K562 (cell line): ENCODE measurements around the gene NF2. TPM values are rescaled to one million over a fixed set of nuclear protein-coding genes. Genes with fewer than 3 reads are reported as not detected.

Experiments used
- ATAC-seq: fragments of 200-7000 bp; cut with Tn5 transposase; 3 replicates; pipeline ENCODE4 v1.9.1; 2020; ENCODE audit warnings: moderate library complexity
- BruUV-seq: library from RNA; stranded (reverse); fragments of 400-500 nt; replicated peaks from 2 replicates; lab custom pipeline; 2021; lab: Mats Ljungman, UMichigan
- CTCF ChIA-PET: fragments of 300-600 bp; formaldehyde crosslinking; extraction: SDS; loops from one replicate; lab custom pipeline; 2021; ENCODE audit warnings: low intra/inter-chr PET ratio; lab: Yijun Ruan, JAX
- POLR2A ChIA-PET: fragments of 300-600, 350-650 bp; sonication (Branson Sonifier 250); formaldehyde crosslinking; extraction: SDS; loops from one replicate; lab custom pipeline; 2021; ENCODE audit warnings: antibody characterized with exemption, inconsistent platforms; lab: Yijun Ruan, JAX
- DNase-seq, 4 experiments: peaks; one replicate each; pipeline versions ENCODE4 v3.0.0 to v3.0.0-alpha.2; 2011 to 2018; ENCODE audit warnings: low spot score in 3 of 4, mixed read lengths in 3 of 4; ENCODE audit errors: extremely low read depth in 1 of 4
- FAIRE-seq: peaks from 2 replicates; lab custom pipeline; 2011; peaks lifted over from hg19 to GRCh38; lab: Jason Lieb, UNC
- H2AFZ ChIP-seq: 2 replicates; pipeline ENCODE4 v1.6.0; 2011; ENCODE audit warnings: low read depth, low read length, control low read depth, inconsistent platforms
- H3K27ac ChIP-seq: fragments of 200-600 bp; 3 replicates; pipeline ENCODE4 v1.8.0; 2011; ENCODE audit warnings: low read depth, mild to moderate bottlenecking, control low read depth, inconsistent platforms, low read length, moderate library complexity, mixed read lengths; ENCODE audit errors: extremely low read depth
- H3K27me3 ChIP-seq, 2 experiments: fragments of 300-600 bp in 1 of 2; 2 replicates in 1 of 2; 3 replicates in 1 of 2; pipeline versions ENCODE4 v1.6.0 to v1.8.0; 2011; ENCODE audit warnings: inconsistent platforms in 2 of 2, low read length in 2 of 2, mild to moderate bottlenecking in 1 of 2, mixed read lengths in 1 of 2, moderate library complexity in 1 of 2; ENCODE audit not compliant: control insufficient read depth in 2 of 2, insufficient read depth in 2 of 2
- H3K36me3 ChIP-seq: fragments of 300-600 bp; 3 replicates; pipeline ENCODE4 v1.8.0; 2011; ENCODE audit warnings: mild to moderate bottlenecking, low read length, inconsistent platforms; ENCODE audit not compliant: control insufficient read depth, insufficient read depth
- H3K4me1 ChIP-seq, 2 experiments: fragments of 200-600 bp in 1 of 2; replicated peaks in 1 of 2; 2 replicates in 1 of 2; 3 replicates in 1 of 2; pipeline versions ENCODE4 v1.5.1 to v1.8.0; 2011; ENCODE audit warnings: inconsistent platforms in 2 of 2, low read length in 2 of 2, mild to moderate bottlenecking in 1 of 2, mixed read lengths in 1 of 2, moderate library complexity in 1 of 2; ENCODE audit not compliant: control insufficient read depth in 2 of 2, insufficient read depth in 2 of 2
- H3K4me2 ChIP-seq: 2 replicates; pipeline ENCODE4 v1.6.1; 2011; ENCODE audit warnings: low read length, control low read depth, inconsistent platforms, mixed read lengths; ENCODE audit not compliant: insufficient read depth
- H3K4me3 ChIP-seq: fragments of 200-600 bp; sonication (generic), shearing (Covaris generic); 2 replicates; pipeline ENCODE4 v1.5.1; 2016; ENCODE audit warnings: control low read depth, inconsistent platforms
- H3K79me2 ChIP-seq: fragments of 200-600 bp; 3 replicates; pipeline ENCODE4 v1.8.0; 2011; ENCODE audit warnings: low read length, inconsistent platforms; ENCODE audit not compliant: control insufficient read depth, insufficient read depth
- H3K9ac ChIP-seq, 2 experiments: 2 replicates each; pipeline versions ENCODE4 v1.6.0 to v1.6.1; 2011; ENCODE audit warnings: low read depth in 2 of 2, low read length in 2 of 2, control low read depth in 1 of 2, inconsistent platforms in 1 of 2, mild to moderate bottlenecking in 1 of 2, mixed read lengths in 1 of 2; ENCODE audit not compliant: insufficient read depth in 1 of 2
- H3K9me1 ChIP-seq: one replicate; pipeline ENCODE4 v1.6.0; 2011; ENCODE audit warnings: inconsistent platforms, mild to moderate bottlenecking, low read length, moderate library complexity; ENCODE audit not compliant: control insufficient read depth, insufficient read depth
- H3K9me3 ChIP-seq: replicated peaks from 2 replicates; pipeline ENCODE4 v1.5.1; 2011; ENCODE audit warnings: low read depth, low read length, inconsistent platforms; ENCODE audit not compliant: control insufficient read depth, insufficient read depth
- H4K20me1 ChIP-seq: replicated peaks from 2 replicates; pipeline ENCODE4 v1.6.1; 2011; ENCODE audit warnings: low read length, inconsistent platforms, mixed read lengths; ENCODE audit not compliant: control insufficient read depth, insufficient read depth
- EWSR1 ChIP-seq: fragments of 450-650 bp; IDR thresholded peaks from 2 replicates; pipeline ENCODE4 v1.6.1; 2018; ENCODE audit warnings: borderline replicate concordance, mild to moderate bottlenecking, low read depth, moderate library complexity; ENCODE audit not compliant: partially characterized antibody
- NFIC ChIP-seq: fragments of 450-650 bp; IDR thresholded peaks from 2 replicates; pipeline ENCODE4 v1.6.1; 2017; ENCODE audit warnings: mild to moderate bottlenecking, inconsistent platforms
- PKNOX1 ChIP-seq: fragments of 450-650 bp; IDR thresholded peaks from 2 replicates; pipeline ENCODE4 v1.6.1; 2016
- SAFB ChIP-seq: fragments of 200-400 bp; formaldehyde crosslinking; IDR thresholded peaks from 2 replicates; pipeline ENCODE4 v1.6.1; 2017; ENCODE audit warnings: low read depth, low read length, borderline replicate concordance
- ZNF3 ChIP-seq: fragments of 250-450 bp; sonication (Bioruptor Pico); IDR thresholded peaks from 2 replicates; pipeline ENCODE4 v1.5.0; 2021; ENCODE audit warnings: mild to moderate bottlenecking, moderate library complexity
- WGBS: fragments of 100-300 bp; shearing (Covaris generic); methylation state at CpG from one replicate; pipeline ENCODE4 v1.1.6; 2016; ENCODE audit warnings: low coverage, mixed read lengths; ENCODE audit not compliant: insufficient coverage; ENCODE audit errors: missing lambda C conversion rate; 5-methylcytosine and 5-hydroxymethylcytosine counted together
- in situ Hi-C: fragments of 300-500 bp; cut with MboI; formaldehyde crosslinking; loops from 4 replicates; pipeline ENCODE4 v1.15.0; 2018; ENCODE audit warnings: inconsistent platforms, mixed read lengths
- intact Hi-C: fragments of 100-400 bp; cut with micrococcal nuclease; formaldehyde crosslinking; loops from 2 replicates; pipeline ENCODE4 v1.14.2; 2022
- polyA plus RNA-seq, 8 experiments: library from polyadenylated mRNA; depleted of rRNA in 4 of 8; stranded (reverse) in 5 of 8; unstranded in 3 of 8; fragments of >200 nt; fragmentation: Nextera tagmentation in 2 of 8; fragmentation: Illumina TruSeq in 1 of 8; extraction: Ambion mirVana in 2 of 8; extraction: Trizol in 1 of 8; gene quantifications; 2 replicates each; pipeline versions ENCODE4 v1.2.1 to v1.2.3, GENCODE V29; 2011 to 2014; ENCODE audit warnings: inconsistent platforms in 1 of 8, missing spikeins in 1 of 8
- total RNA-seq, 7 experiments: library from RNA; depleted of rRNA in 6 of 7; stranded (reverse); fragments of >200 nt in 6 of 7; fragmentation: Illumina TruSeq in 2 of 7; extraction: Trizol in 2 of 7; gene quantifications; 2 replicates each; pipeline versions ENCODE4 v1.2.1 to v1.2.3, GENCODE V29; 2011 to 2021; ENCODE audit warnings: low replicate concordance in 1 of 7
- TF ChIP-seq, protein P1 (sequence below): fragments of 250-450 bp; sonication (Bioruptor Pico); IDR thresholded peaks from 2 replicates; pipeline ENCODE4 v1.6.1; 2021; ENCODE audit warnings: mild to moderate bottlenecking

NF2 gene
- total and polyA plus RNA-seq, 9 of the 15 experiments (the other 6 are each of a cell fraction or from before 2014, with no cell fraction given) = 2.2 to 32.5 (median 15.2) TPM

DNA sequence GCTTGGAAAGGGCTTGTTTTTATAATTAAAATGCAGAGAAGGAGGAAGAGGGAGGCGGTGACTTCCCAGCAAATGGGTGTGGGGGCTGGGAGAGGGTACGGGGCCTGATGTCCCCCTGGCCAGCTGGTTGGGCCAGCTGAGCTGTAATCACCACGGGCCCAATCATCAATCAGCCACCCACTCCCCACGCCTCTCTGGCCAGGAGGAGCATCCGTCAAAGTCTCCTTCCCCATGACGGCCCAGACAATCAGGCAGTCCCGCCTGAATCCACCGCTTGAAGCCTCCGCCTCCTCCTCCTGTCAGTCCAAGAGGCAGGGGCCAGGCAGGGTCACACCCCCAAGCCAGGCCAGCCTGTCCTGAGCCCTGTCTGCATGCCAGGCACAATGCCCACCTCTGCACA lies 103.1 kb downstream of the NF2 start:
- WGBS = 6% methylated on average over 6 of the region's 9 CpGs
- DNase-seq = no peak
- Histone ChIP-seq H3K4me2 (no peak overlapping the region), H3K9me3 (no peaks in the 10 kb centered on the region), H3K9me1 (no peaks in the 10 kb centered on the region), H4K20me1 (no peaks in the 10 kb centered on the region), H3K9ac (no peak overlapping the region), H3K4me1 (peaks cover 0 to 28% of the 10 kb centered on the region in 2 experiments; a peak in 3 of 5 replicates), H3K27me3 (peaks cover 0 to 30% of the 10 kb centered on the region in 2 experiments; a peak in 3 of 5 replicates), H3K4me3 (no peak overlapping the region), H3K79me2 (no peaks in the 10 kb centered on the region), H3K27ac (no peak overlapping the region), H2AFZ (no peak overlapping the region), H3K36me3 (no peaks in the 10 kb centered on the region)
- ATAC-seq = no peak
- FAIRE-seq = no peak
- in situ Hi-C loops = no loop called here
- ChIA-PET POLR2A (interaction anchor here (0.6 to 1.2 kb wide), 2 partner anchors 12 to 351 kb away, joined by 3 read pairs; no protein-coding TSS in a partner anchor), CTCF (interaction anchor here (0.5 kb wide), 1 partner anchor 21 kb away, joined by 4 read pairs; no protein-coding TSS in a partner anchor)
- intact Hi-C loops = no loop called here
- no TSS peak for BruUV-seq
- peak; percentile 36; the same call in 1 of the 2 replicates for TF ChIP-seq PKNOX1
- TF ChIP-seq, protein P1, sequence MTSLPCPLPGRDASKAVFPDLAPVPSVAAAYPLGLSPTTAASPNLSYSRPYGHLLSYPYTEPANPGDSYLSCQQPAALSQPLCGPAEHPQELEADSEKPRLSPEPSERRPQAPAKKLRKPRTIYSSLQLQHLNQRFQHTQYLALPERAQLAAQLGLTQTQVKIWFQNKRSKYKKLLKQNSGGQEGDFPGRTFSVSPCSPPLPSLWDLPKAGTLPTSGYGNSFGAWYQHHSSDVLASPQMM (CRISPR knock-in tag) = no peak

- ChIA-PET CTCF (no interaction called here), POLR2A (interaction anchor here (1.2 kb wide), 1 partner anchor 12 kb away, joined by 3 read pairs; no protein-coding TSS in a partner anchor)
- H3K36me3 ChIP-seq = no peaks in the 10 kb centered on the region
- WGBS = 18% methylated on average over 10 of the region's 18 CpGs
- no peak overlapping the region for H3K27ac ChIP-seq
- in situ Hi-C loops (no loop called here), intact Hi-C loops (no loop called here)
- no TSS peak for BruUV-seq
- H3K4me2 ChIP-seq = no peak overlapping the region
- H3K9me1 ChIP-seq = no peaks in the 10 kb centered on the region
- H2AFZ ChIP-seq = no peak overlapping the region
- H3K79me2 ChIP-seq = no peaks in the 10 kb centered on the region
- H3K9ac ChIP-seq = no peak overlapping the region
- ATAC-seq (no peak), FAIRE-seq (no peak), DNase-seq (no peak)
- H3K4me1 ChIP-seq = peaks cover 0 to 24% of the 10 kb centered on the region in 2 experiments; a peak in 3 of 5 replicates
- no peaks in the 10 kb centered on the region for H3K9me3 ChIP-seq
- H4K20me1 ChIP-seq = no peaks in the 10 kb centered on the region
- H3K27me3 ChIP-seq = peaks cover 0 to 30% of the 10 kb centered on the region in 2 experiments; a peak in 3 of 5 replicates
- no peak overlapping the region for H3K4me3 ChIP-seq
- TF ChIP-seq ZNF3 (CRISPR knock-in tag) (no peak), NFIC (peak; percentile 9; the same call in 1 of the 2 replicates), SAFB (no peak), EWSR1 (no peak)
Measured at GRCh38 chr22:29707010-29707409, 103.6 kb downstream of the NF2 start.
